ENCODE data around the gene NPY. TPM values are rescaled to one million over a fixed set of nuclear protein-coding genes. Genes with fewer than 3 reads are reported as not detected.

The NPY gene
- total RNA-seq = 42.9 TPM

DNA sequence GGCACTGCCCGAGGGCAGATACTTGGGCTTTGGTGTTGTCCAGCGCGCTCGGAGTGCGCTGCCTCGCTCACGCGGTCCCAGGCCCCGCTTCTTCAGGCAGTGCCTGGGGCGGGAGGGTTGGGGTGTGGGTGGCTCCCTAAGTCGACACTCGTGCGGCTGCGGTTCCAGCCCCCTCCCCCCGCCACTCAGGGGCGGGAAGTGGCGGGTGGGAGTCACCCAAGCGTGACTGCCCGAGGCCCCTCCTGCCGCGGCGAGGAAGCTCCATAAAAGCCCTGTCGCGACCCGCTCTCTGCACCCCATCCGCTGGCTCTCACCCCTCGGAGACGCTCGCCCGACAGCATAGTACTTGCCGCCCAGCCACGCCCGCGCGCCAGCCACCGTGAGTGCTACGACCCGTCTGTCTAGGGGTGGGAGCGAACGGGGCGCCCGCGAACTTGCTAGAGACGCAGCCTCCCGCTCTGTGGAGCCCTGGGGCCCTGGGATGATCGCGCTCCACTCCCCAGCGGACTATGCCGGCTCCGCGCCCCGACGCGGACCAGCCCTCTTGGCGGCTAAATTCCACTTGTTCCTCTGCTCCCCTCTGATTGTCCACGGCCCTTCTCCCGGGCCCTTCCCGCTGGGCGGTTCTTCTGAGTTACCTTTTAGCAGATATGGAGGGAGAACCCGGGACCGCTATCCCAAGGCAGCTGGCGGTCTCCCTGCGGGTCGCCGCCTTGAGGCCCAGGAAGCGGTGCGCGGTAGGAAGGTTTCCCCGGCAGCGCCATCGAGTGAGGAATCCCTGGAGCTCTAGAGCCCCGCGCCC lies at the start of gene NPY:
Gene NPY (plus strand): TSS at position 294 of the 802 bp plus-strand sequence. CDS start 1,051 bp downstream, outside the sequence.

